KMS-11 (cell line): Measurements from ENCODE around the gene FEM1A.
"Not testable (repeated sequence)": the region's sequence is repeated elsewhere in the genome, so short reads cannot be mapped to it uniquely, and the experiment has no call there.

ENCODE experiments used
- H2AFZ ChIP-seq: fragments of 200-600 bp; sonication (generic); 2 replicates; pipeline ENCODE4 v1.6.1; 2016; ENCODE audit warnings: antibody characterized with exemption, mixed run types, low read depth
- H3K27ac ChIP-seq: fragments of 200-600 bp; sonication (generic); 2 replicates; pipeline ENCODE4 v1.6.1; 2016; ENCODE audit warnings: mild to moderate bottlenecking, mixed run types
- H3K27me3 ChIP-seq: fragments of 200-600 bp; sonication (generic); 2 replicates; pipeline ENCODE4 v1.6.1; 2017; ENCODE audit warnings: mild to moderate bottlenecking, low read depth, mixed run types, moderate library complexity; ENCODE audit not compliant: insufficient read depth
- H3K36me3 ChIP-seq: fragments of 200-600 bp; sonication (generic); 2 replicates; pipeline ENCODE4 v1.6.1; 2017; ENCODE audit warnings: mild to moderate bottlenecking, mixed run types; ENCODE audit not compliant: insufficient read depth
- H3K4me1 ChIP-seq: fragments of 200-600 bp; sonication (generic); 2 replicates; pipeline ENCODE4 v1.6.1; 2016; ENCODE audit warnings: mild to moderate bottlenecking, low read depth, mixed run types; ENCODE audit not compliant: poor library complexity, severe bottlenecking
- H3K4me2 ChIP-seq: fragments of 200-600 bp; sonication (generic); 2 replicates; pipeline ENCODE4 v1.7.0; 2016; ENCODE audit warnings: mild to moderate bottlenecking, mixed run types
- H3K4me3 ChIP-seq: fragments of 200-600 bp; sonication (generic); IDR thresholded peaks from 2 replicates; pipeline ENCODE4 v1.6.1; 2017; ENCODE audit warnings: low read depth, low read length, mixed read lengths; ENCODE audit not compliant: insufficient read depth
- H3K79me2 ChIP-seq: fragments of 200-600 bp; sonication (generic); 2 replicates; pipeline ENCODE4 v1.6.1; 2016; ENCODE audit warnings: low read depth, mixed run types; ENCODE audit not compliant: insufficient read depth
- H3K9ac ChIP-seq: fragments of 200-600 bp; sonication (generic); 2 replicates; pipeline ENCODE4 v1.6.1; 2016; ENCODE audit warnings: mild to moderate bottlenecking, mixed run types
- H4K20me1 ChIP-seq: fragments of 200-600 bp; sonication (generic); 2 replicates; pipeline ENCODE4 v1.6.1; 2016; ENCODE audit warnings: mild to moderate bottlenecking, mixed run types; ENCODE audit not compliant: insufficient read depth
- CTCF ChIP-seq: fragments of 200-600 bp; sonication (generic); conservative IDR thresholded peaks from 2 replicates; pipeline ENCODE4 v1.6.1; 2017; ENCODE audit warnings: low read depth, mild to moderate bottlenecking, antibody characterized with exemption, low read length, moderate library complexity, mixed read lengths

FEM1A gene

GRCh38 chr19:4821265-4821664 is 29.7 kb downstream of the FEM1A start:
- H3K36me3 ChIP-seq = no peaks in the 10 kb centered on the region

GRCh38 chr19:4822354-4822753 is 30.8 kb downstream of the FEM1A start:
- H3K79me2 ChIP-seq, H3K27ac ChIP-seq, H4K20me1 ChIP-seq, H3K4me2 ChIP-seq, H3K4me3 ChIP-seq, H3K36me3 ChIP-seq, H2AFZ ChIP-seq, H3K27me3 ChIP-seq, H3K4me1 ChIP-seq, H3K9ac ChIP-seq: not testable (repeated sequence)

More at GRCh38 chr19:4821265-4821664, 29.7 kb downstream of the FEM1A start:
- H3K4me1 ChIP-seq = no peaks in the 10 kb centered on the region
- peaks cover 9% of the 10 kb centered on the region; the same call in 1 of the 2 replicates for H3K79me2 ChIP-seq
- no peak overlapping the region for H3K4me3 ChIP-seq
- no peak overlapping the region for H3K4me2 ChIP-seq
- no peak overlapping the region for H2AFZ ChIP-seq
- no peak for TF ChIP-seq CTCF
- H3K27me3 ChIP-seq = no peaks in the 10 kb centered on the region
- no peak overlapping the region for H3K9ac ChIP-seq
- no peaks in the 10 kb centered on the region for H4K20me1 ChIP-seq
- no peak overlapping the region for H3K27ac ChIP-seq

- Histone ChIP-seq H3K27ac (no peak overlapping the region), H3K4me1 (no peaks in the 10 kb centered on the region), H3K36me3 (no peaks in the 10 kb centered on the region), H3K9ac (no peak overlapping the region), H3K4me3 (no peak overlapping the region), H3K27me3 (no peaks in the 10 kb centered on the region), H2AFZ (no peak overlapping the region), H4K20me1 (no peaks in the 10 kb centered on the region), H3K4me2 (no peak overlapping the region), H3K79me2 (peaks cover 9% of the 10 kb centered on the region; the same call in 1 of the 2 replicates)
- no peak for TF ChIP-seq CTCF
Observed at GRCh38 chr19:4823577-4823976, 32.0 kb downstream of the FEM1A start.

- TF ChIP-seq CTCF = no peak
- H3K4me2 ChIP-seq = peak overlapping the region; percentile 72
- H3K27ac ChIP-seq = peak overlapping the region; percentile 15; the same call in 1 of the 2 replicates
- H3K79me2 ChIP-seq = peaks cover 29% of the 10 kb centered on the region
- no peaks in the 10 kb centered on the region for H3K36me3 ChIP-seq
- H2AFZ ChIP-seq = no peak overlapping the region
- H3K27me3 ChIP-seq = no peaks in the 10 kb centered on the region
- H3K4me1 ChIP-seq = peaks cover 37% of the 10 kb centered on the region
- no peak overlapping the region for H3K9ac ChIP-seq
- no peaks in the 10 kb centered on the region for H4K20me1 ChIP-seq
- H3K4me3 ChIP-seq = no peak overlapping the region
Observed at GRCh38 chr19:4829001-4829712, 37.6 kb downstream of the FEM1A start.

- Histone ChIP-seq H3K4me3 (no peak overlapping the region), H4K20me1 (no peaks in the 10 kb centered on the region), H3K27me3 (no peaks in the 10 kb centered on the region), H3K4me1 (peaks cover 37% of the 10 kb centered on the region), H3K4me2 (peak overlapping the region; percentile 72), H2AFZ (no peak overlapping the region), H3K36me3 (no peaks in the 10 kb centered on the region), H3K79me2 (peaks cover 24% of the 10 kb centered on the region), H3K27ac (peak overlapping the region; percentile 40; the same call in 1 of the 2 replicates), H3K9ac (peak overlapping the region; percentile 76; the same call in 1 of the 2 replicates)
- no peak for TF ChIP-seq CTCF
Observed at GRCh38 chr19:4830332-4830731, 38.8 kb downstream of the FEM1A start.
